Upper lobe of left lung (tissue), 4 donors: ENCODE results near the gene TRIP12.

ENCODE experiments used
- CTCF ChIP-seq, 6 experiments: fragments of 450-650 bp in 4 of 6; fragments of 200-600 bp in 2 of 6; sonication (generic) in 2 of 6; IDR thresholded peaks; one replicate each; pipeline ENCODE4 v1.5.1; 2016 to 2019; ENCODE audit warnings: antibody characterized with exemption in 6 of 6
- EP300 ChIP-seq, 4 donors: sonication (generic); formaldehyde crosslinking; IDR thresholded peaks; one replicate each; pipeline ENCODE4 v1.5.1; 2017; ENCODE audit warnings: antibody characterized with exemption in 4 of 4, control low read depth in 2 of 4

DNA sequence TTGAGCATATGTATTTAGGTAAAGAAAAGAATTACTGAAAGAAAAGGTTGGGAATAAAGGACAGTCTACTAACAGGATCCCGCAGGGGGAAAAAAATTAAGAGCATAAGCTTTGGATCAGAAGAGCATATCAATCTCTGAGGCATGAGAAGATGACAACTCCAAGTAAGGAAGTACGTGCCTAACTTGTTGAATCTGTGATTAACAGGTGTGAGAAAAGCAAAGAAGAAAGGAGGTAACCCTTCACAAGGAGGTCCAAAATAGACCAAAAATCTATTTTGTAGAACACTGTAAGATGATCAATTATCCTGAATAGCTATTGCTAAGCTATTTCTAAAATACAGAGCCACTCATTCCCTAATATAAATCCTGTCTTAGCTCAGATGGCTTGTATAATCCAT is 32.8 kb downstream of the TRIP12 start:
- TF ChIP-seq EP300 (IDR thresholded peaks at IDR 0.05), result no peak
- TF ChIP-seq CTCF (IDR thresholded peaks at IDR 0.05), result no peak
